HepG2 (cell line): ENCODE measurements around the gene HSPB7. TPM values are rescaled to one million over a fixed set of nuclear protein-coding genes. Genes with fewer than 3 reads are reported as not detected.

Experiments used
- ARNT ChIP-seq: fragments of 450-650 bp; IDR thresholded peaks from 2 replicates; pipeline ENCODE4 v1.6.1; 2017
- FOSL2 ChIP-seq: sonication (generic); formaldehyde crosslinking; IDR thresholded peaks from 2 replicates; pipeline ENCODE4 v1.4.0; 2020; ENCODE audit warnings: missing genetic modification reagents
- FOXA1 ChIP-seq, 2 experiments: fragments of 450-650 bp in 1 of 2; sonication (generic) in 1 of 2; formaldehyde crosslinking in 1 of 2; IDR thresholded peaks; 2 replicates each; pipeline versions ENCODE4 v1.4.0 to v1.6.1; 2016 to 2020; ENCODE audit warnings: missing genetic modification reagents in 1 of 2
- HNRNPLL ChIP-seq: fragments of 200-400 bp; formaldehyde crosslinking; IDR thresholded peaks from 2 replicates; pipeline ENCODE4 v1.6.1; 2017; ENCODE audit warnings: mild to moderate bottlenecking, low read depth, low read length; ENCODE audit not compliant: poor library complexity, severe bottlenecking
- HNRNPUL1 ChIP-seq: fragments of 200-400 bp; formaldehyde crosslinking; IDR thresholded peaks from 2 replicates; pipeline ENCODE4 v1.6.1; 2017; ENCODE audit warnings: low read depth, mild to moderate bottlenecking, low read length, moderate library complexity
- JARID2 ChIP-seq: sonication (generic); formaldehyde crosslinking; IDR thresholded peaks from 2 replicates; pipeline ENCODE4 v1.8.1; 2023; ENCODE audit warnings: missing genetic modification reagents, inconsistent platforms; ENCODE audit not compliant: insufficient replicate concordance
- KMT2A ChIP-seq: sonication (generic); formaldehyde crosslinking; IDR thresholded peaks from 2 replicates; pipeline ENCODE4 v1.4.0; 2020; ENCODE audit warnings: missing genetic modification reagents
- NFKB2 ChIP-seq: sonication (generic); formaldehyde crosslinking; IDR thresholded peaks from 2 replicates; pipeline ENCODE4 v1.4.0; 2020; ENCODE audit warnings: missing genetic modification reagents, borderline replicate concordance
- PCBP1 ChIP-seq: fragments of 200-400 bp; formaldehyde crosslinking; IDR thresholded peaks from 2 replicates; pipeline ENCODE4 v1.6.1; 2017; ENCODE audit warnings: mild to moderate bottlenecking, low read depth, low read length, borderline replicate concordance
- RCOR2 ChIP-seq: IDR thresholded peaks from 2 replicates; pipeline ENCODE4 v1.6.1; 2016; ENCODE audit warnings: missing biosample characterization, missing genetic modification reagents
- SOX5 ChIP-seq: IDR thresholded peaks from 2 replicates; pipeline ENCODE4 v1.6.1; 2016; ENCODE audit warnings: borderline replicate concordance
- TBL1XR1 ChIP-seq: fragments of 150-350 bp; IDR thresholded peaks from 2 replicates; pipeline ENCODE4 v1.6.1; 2014; ENCODE audit warnings: borderline replicate concordance, low read length; ENCODE audit not compliant: partially characterized antibody
- TCF12 ChIP-seq, 2 experiments: fragments of 450-650 bp in 1 of 2; sonication (generic) in 1 of 2; formaldehyde crosslinking in 1 of 2; IDR thresholded peaks; 2 replicates each; pipeline versions ENCODE4 v1.6.1 to v1.8.0; 2017 to 2022; ENCODE audit warnings: antibody characterized with exemption in 1 of 2, mild to moderate bottlenecking in 1 of 2, missing genetic modification reagents in 1 of 2, moderate library complexity in 1 of 2
- TFDP2 ChIP-seq: sonication (generic); formaldehyde crosslinking; IDR thresholded peaks from 2 replicates; pipeline ENCODE4 v1.4.0; 2020; ENCODE audit warnings: missing genetic modification reagents
- TP53 ChIP-seq: sonication (generic); formaldehyde crosslinking; conservative IDR thresholded peaks from 2 replicates; pipeline ENCODE4 v1.4.0; 2020; ENCODE audit warnings: missing genetic modification reagents
- USF2 ChIP-seq, 2 experiments: sonication (generic) in 1 of 2; formaldehyde crosslinking in 1 of 2; IDR thresholded peaks; 2 replicates each; pipeline versions ENCODE4 v1.5.1 to v1.6.1; 2011 to 2020; ENCODE audit warnings: borderline replicate concordance in 1 of 2, low read depth in 1 of 2, low read length in 1 of 2, mild to moderate bottlenecking in 1 of 2, missing genetic modification reagents in 1 of 2, moderate library complexity in 1 of 2
- ZBTB20 ChIP-seq: sonication (generic); formaldehyde crosslinking; IDR thresholded peaks from 2 replicates; pipeline ENCODE4 v1.8.1; 2023; ENCODE audit warnings: missing genetic modification reagents, low read depth, mild to moderate bottlenecking, borderline replicate concordance
- ZMYM4 ChIP-seq: sonication (generic); formaldehyde crosslinking; IDR thresholded peaks from 2 replicates; pipeline ENCODE4 v1.8.1; 2023; ENCODE audit warnings: mild to moderate bottlenecking, missing genetic modification reagents
- ZNF296 ChIP-seq: sonication (generic); formaldehyde crosslinking; conservative IDR thresholded peaks from 2 replicates; pipeline ENCODE4 v1.5.0; 2020; ENCODE audit warnings: mild to moderate bottlenecking, missing genetic modification reagents
- ZNF501 ChIP-seq: sonication (generic); formaldehyde crosslinking; IDR thresholded peaks from 2 replicates; pipeline ENCODE4 v1.5.1; 2020; ENCODE audit warnings: mild to moderate bottlenecking, moderate library complexity, missing genetic modification reagents
- ZNF570 ChIP-seq: sonication (generic); formaldehyde crosslinking; IDR thresholded peaks from 2 replicates; pipeline ENCODE4 v1.4.0; 2020; ENCODE audit warnings: mild to moderate bottlenecking, missing genetic modification reagents, borderline replicate concordance
- ZNF572 ChIP-seq: sonication (generic); formaldehyde crosslinking; IDR thresholded peaks from 2 replicates; pipeline ENCODE4 v1.5.1; 2020; ENCODE audit warnings: mild to moderate bottlenecking, missing genetic modification reagents
- ZNF670 ChIP-seq: sonication (generic); formaldehyde crosslinking; IDR thresholded peaks from 2 replicates; pipeline ENCODE4 v1.8.0; 2022; ENCODE audit warnings: mild to moderate bottlenecking, missing genetic modification reagents, borderline replicate concordance
- ZNF674 ChIP-seq: sonication (generic); formaldehyde crosslinking; IDR thresholded peaks from 2 replicates; pipeline ENCODE4 v1.5.0; 2020; ENCODE audit warnings: low read depth, mild to moderate bottlenecking, missing genetic modification reagents
- ZNF747 ChIP-seq: sonication (generic); formaldehyde crosslinking; IDR thresholded peaks from 2 replicates; pipeline ENCODE4 v1.8.1; 2023; ENCODE audit warnings: missing genetic modification reagents, mild to moderate bottlenecking, borderline replicate concordance
- ZSCAN29 ChIP-seq: sonication (generic); formaldehyde crosslinking; conservative IDR thresholded peaks from 2 replicates; pipeline ENCODE4 v1.4.0; 2020; ENCODE audit warnings: mild to moderate bottlenecking, missing genetic modification reagents
- polyA plus RNA-seq, 8 experiments: library from polyadenylated mRNA; depleted of rRNA in 3 of 8; stranded (reverse) in 7 of 8; unstranded in 1 of 8; fragments of >200 nt; fragmentation: Illumina TruSeq in 4 of 8; extraction: Trizol in 4 of 8; gene quantifications; 2 replicates each; pipeline versions ENCODE4 v1.2.1 to v1.2.3, GENCODE V29; 2011 to 2016; ENCODE audit warnings: low read depth in 4 of 8, missing spikeins in 1 of 8, mixed read lengths in 1 of 8; ENCODE audit not compliant: insufficient read depth in 1 of 8
- total RNA-seq, 5 experiments: library from RNA; depleted of rRNA; stranded (reverse); fragments of >200 nt; fragmentation: Illumina TruSeq; extraction: Trizol; gene quantifications; 2 replicates each; pipeline ENCODE4 v1.2.3, GENCODE V29; 2016; ENCODE audit warnings: low read depth in 1 of 5

The HSPB7 gene
- total and polyA plus RNA-seq, 2 of the 13 experiments (the other 11 are each of a cell fraction or from before 2014, with no cell fraction given) = 0.20 TPM; not detected in 1

- TF ChIP-seq USF2 (IDR thresholded peaks at IDR 0.05; ENCODE audit: low read depth, low read length) (no peak), USF2 (CRISPR knock-in tag; IDR thresholded peaks at IDR 0.05; ENCODE audit: borderline replicate concordance) (no peak; the same call in 1 of the 2 replicates), ZBTB20 (CRISPR knock-in tag) (no peak), NFKB2 (CRISPR knock-in tag) (no peak), ARNT (no peak), ZNF670 (CRISPR knock-in tag) (0 out of 2 replicates have a peak, but pooled peaks have one; percentile 35), ZNF674 (CRISPR knock-in tag) (no peak), TP53 (CRISPR knock-in tag) (no peak), SOX5 (CRISPR knock-in tag) (peak; percentile 36; the same call in 1 of the 2 replicates), ZNF296 (no peak), ZNF501 (CRISPR knock-in tag) (no peak), KMT2A (CRISPR knock-in tag) (no peak), ZMYM4 (CRISPR knock-in tag) (peak; percentile 15; the same call in 1 of the 2 replicates), HNRNPUL1 (no peak), FOXA1 (IDR thresholded peaks at IDR 0.05) (no peak), FOXA1 (CRISPR knock-in tag; IDR thresholded peaks at IDR 0.05) (no peak), ZNF570 (CRISPR knock-in tag) (no peak), PCBP1 (0 out of 2 replicates have a peak, but pooled peaks have one; percentile 45), TFDP2 (CRISPR knock-in tag) (no peak), FOSL2 (CRISPR knock-in tag) (no peak), TBL1XR1 (no peak), HNRNPLL (peak; percentile 52), ZSCAN29 (CRISPR knock-in tag) (no peak), ZNF747 (CRISPR knock-in tag) (0 out of 2 replicates have a peak, but pooled peaks have one; percentile 54), ZNF572 (CRISPR knock-in tag) (0 out of 2 replicates have a peak, but pooled peaks have one; percentile 19), TCF12 (IDR thresholded peaks at IDR 0.05) (no peak), TCF12 (CRISPR knock-in tag; IDR thresholded peaks at IDR 0.05) (no peak), RCOR2 (CRISPR knock-in tag) (peak; percentile 71; the same call in 1 of the 2 replicates), JARID2 (CRISPR knock-in tag) (no peak)
Measured at GRCh38 chr1:16012590-16013219, 5.1 kb downstream of the HSPB7 start (continued).
